ENCODE results near the gene KCTD16.

DNA sequence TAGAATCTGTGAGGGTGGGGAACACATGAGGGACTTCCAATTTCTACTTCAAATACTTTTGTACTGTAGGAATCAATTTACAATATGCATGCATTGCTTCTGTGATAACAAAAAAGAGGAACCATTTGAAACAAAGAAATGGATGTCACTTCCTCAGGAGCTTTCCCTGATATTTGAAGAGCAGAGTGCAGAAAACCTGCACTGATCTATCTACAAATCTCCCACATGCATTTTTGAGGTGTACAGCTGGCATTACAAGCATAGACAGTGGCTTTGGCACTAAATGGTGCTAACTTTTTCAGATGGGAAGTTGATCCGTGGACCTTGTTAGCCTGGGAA lies 27.9 kb upstream of the KCTD16 start:
- TF ChIP-seq, protein P1, sequence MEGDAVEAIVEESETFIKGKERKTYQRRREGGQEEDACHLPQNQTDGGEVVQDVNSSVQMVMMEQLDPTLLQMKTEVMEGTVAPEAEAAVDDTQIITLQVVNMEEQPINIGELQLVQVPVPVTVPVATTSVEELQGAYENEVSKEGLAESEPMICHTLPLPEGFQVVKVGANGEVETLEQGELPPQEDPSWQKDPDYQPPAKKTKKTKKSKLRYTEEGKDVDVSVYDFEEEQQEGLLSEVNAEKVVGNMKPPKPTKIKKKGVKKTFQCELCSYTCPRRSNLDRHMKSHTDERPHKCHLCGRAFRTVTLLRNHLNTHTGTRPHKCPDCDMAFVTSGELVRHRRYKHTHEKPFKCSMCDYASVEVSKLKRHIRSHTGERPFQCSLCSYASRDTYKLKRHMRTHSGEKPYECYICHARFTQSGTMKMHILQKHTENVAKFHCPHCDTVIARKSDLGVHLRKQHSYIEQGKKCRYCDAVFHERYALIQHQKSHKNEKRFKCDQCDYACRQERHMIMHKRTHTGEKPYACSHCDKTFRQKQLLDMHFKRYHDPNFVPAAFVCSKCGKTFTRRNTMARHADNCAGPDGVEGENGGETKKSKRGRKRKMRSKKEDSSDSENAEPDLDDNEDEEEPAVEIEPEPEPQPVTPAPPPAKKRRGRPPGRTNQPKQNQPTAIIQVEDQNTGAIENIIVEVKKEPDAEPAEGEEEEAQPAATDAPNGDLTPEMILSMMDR (IDR thresholded peaks at IDR 0.05 in 2 of 3, conservative IDR thresholded peaks at IDR 0.05 in 1 of 3; ENCODE audit: borderline replicate concordance in 1 of 3, insufficient read depth in 1 of 3, low read depth in 2 of 3, low read length in 2 of 3): no peak
- TF ChIP-seq SP1 (IDR thresholded peaks at IDR 0.05; ENCODE audit: low read depth): no peak
- no peak for TF ChIP-seq POLR2AphosphoS5 (IDR thresholded peaks at IDR 0.05; ENCODE audit: low read depth, low read length)

Measured in HCT116 (cell line).